RKO (cell line): ENCODE results near the gene CPS1.

Source experiments
- DNase-seq: peaks from one replicate; pipeline ENCODE4 v3.0.0-alpha.2; 2016; ENCODE audit warnings: low spot score

Gene CPS1

DNA sequence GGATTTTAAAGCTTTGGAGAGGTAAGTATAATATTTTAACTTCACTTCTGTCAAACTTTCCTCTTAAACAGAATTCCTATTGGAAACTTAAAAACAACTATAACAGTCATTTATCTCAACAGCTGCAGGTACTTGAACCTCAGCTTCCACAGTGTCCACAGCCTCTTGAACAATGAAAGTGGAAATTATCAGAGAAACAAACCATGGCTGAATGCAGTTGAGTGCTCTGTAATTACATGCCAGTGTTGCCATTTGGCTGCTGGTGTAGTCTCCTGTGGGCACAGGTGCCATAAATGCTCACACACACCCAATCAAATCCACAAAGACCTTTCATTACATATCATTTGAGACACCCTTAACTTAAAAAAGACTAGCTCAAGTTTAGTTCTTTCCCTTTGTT lies 125.1 kb downstream of the CPS1 start:
- DNase-seq, result no peak

DNA sequence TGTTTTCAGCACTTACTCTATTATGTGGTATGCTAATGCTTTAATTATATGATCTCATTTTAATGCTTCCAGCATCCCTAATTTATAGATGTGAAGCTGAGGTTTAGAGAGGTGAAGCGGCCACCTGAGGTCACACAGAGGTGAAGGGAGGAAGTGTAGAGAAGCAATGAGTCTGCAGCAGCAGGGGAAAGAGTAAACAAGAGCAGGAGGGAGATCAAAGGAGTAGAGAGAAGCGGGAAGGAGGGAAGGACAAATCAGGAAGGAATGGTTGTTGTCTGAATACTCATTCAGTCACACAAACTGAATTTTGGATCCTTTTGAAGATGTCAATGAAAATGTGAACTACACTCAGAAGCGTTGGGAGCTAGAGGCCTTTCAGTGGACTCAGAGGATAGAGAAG lies 130.0 kb downstream of the CPS1 start:
- no peak for DNase-seq

DNA sequence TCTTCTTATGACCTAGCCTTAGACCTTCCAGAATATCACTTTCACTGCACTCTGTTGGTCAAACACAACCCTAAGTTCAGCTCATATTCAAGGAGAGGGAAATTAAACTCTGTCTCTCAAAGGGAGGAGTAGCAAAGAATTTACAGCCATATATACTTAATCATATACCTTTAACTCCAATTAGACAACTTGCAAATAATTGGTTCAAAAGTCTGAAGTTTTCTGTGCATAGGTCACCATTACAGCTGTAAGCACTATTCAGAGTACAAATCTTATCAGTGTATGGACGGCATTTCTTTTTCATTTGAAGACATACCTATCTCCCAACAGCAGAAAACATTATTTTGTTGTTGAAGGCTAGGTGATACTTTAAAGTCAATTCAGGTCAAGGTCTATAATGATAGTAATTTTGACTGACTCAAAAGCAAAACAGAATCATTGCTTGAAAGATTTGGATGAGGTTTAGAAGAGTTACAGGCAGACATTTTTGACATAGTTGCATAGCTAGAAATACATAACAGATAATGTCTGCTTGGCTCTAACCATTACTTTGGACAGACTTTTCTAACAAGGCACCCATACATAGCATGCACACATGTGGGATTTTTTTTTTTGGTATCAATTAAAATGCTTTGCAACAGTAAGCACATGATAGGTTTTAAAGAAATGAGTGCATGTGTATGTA lies 131.5 kb downstream of the CPS1 start:
- DNase-seq, result no peak

DNA sequence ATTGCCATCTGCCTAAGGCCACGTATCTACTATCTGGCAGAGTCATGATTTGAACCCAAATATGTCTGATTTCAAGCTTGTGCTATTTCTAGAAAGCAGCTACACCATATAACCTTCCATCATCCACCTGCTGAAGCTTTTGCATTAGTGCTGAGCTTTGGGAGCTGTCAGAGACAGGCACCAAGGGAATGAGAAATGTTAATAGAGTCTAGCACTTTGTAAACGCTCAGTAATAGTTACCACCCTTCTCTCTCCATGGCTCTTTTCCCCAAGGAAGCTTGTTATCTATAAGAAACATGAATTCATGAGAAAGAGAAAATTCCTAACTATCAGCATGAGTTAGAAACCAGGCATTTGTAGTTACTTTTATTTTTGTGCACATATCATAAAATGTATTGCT lies 151.5 kb downstream of the CPS1 start:
- no peak for DNase-seq

DNA sequence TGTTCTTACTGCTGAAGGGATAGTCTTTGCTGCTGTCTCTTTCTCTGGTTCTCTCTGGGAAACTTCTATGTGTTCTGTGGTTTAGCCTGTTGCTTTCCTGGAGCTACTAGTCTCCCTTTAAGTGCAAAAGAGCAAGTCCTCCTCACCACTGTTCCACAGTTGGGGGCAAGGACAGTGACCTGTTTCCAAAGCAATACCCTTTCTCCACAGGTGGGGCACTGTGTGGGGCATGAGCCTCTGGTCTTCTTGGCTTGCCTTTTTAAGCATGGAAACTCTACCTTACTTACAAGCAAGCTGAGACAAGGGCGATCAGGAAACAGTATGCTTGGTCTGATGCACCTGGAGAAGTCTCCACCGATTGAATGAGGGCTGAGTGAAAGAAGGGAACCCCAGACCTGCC lies 156.7 kb downstream of the CPS1 start:
- DNase-seq, result no peak

DNA sequence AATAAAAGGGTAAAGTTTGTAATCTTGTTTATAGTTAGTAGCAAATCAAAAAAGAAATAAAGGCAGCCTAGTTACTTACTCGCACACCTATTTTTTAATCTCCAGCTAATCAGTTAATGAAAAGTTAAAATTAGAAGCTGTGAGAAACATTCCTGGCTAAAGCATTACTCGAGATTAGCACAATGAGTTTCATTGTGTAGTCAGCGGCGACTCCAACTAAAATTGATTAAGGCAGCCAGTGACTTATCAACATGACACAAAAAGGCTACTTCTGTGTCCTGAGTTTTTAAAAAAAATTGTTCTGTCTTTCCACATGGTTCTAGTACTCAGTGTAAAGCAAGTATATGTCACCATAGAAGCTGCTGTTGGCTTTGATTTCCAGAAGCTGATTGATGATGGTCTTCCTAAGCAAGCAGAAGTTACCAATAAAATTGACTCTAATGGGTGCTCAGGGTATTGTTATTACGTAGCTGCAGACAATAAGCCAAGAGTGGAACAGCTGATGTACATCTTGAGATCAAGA lies 159.2 kb downstream of the CPS1 start:
- DNase-seq, result no peak

DNA sequence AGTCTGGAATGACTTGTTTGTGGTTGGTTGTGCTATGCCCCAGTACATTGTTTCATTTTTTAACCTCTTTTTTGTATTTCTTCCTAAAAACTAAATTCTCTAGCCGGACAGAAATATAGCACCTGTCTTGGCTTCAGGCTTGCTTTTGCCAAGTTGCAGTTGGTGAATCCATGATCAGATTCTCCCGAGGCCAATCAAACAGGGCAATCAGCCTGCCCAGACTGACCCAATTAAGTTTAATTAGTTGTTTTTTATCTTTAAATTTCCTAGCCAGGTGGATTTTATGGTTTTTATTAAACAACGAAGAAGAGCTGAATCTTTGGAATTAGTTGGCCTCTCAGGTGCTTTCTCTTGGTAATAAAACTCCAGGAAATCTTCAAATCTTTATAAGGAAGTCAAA lies 162.1 kb downstream of the CPS1 start:
- no peak for DNase-seq

DNA sequence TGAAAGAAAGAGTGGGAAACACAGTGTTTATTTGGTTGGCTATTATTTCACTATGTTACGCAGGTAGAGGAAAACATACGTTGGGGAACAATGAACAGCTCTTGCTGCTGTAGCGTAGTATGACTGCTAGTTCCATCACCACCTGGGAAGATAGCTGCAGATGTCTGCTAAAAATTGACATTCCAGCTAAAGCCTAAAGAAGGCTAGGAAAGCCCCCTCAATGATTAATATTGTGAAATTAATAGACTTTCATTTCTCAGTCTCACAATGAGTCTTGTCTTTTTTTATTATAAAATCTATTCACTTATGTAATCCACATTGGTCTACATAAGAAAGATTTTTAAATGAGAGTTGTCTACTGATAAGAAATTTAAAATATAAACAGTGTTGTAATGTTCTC lies 165.7 kb downstream of the CPS1 start:
- DNase-seq, result no peak

DNA sequence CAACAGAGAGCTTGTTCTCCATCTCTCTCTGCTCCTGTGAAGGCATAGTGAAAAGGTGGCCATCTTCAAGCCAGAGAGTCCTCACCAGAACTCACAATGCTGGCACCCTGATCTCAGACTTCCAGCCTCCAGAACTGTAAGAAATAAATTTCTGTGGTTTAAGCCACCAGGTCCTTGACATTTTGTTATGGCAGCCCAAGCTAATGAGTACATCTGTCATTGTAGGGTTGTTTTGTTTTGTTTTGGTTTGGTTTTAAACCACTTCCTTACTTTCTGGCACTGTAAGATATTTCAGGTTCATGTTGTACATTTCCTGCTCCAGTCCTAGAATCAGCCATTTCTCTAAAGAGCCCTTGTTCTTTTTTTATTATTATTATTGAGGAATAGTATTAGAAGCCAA lies 171.2 kb downstream of the CPS1 start:
- no peak for DNase-seq
